H9 (cell line): ENCODE measurements around the gene PCDH9. TPM values are rescaled to one million over a fixed set of nuclear protein-coding genes. Genes with fewer than 3 reads are reported as not detected.

ENCODE experiments used
- DNase-seq: peaks from one replicate; pipeline ENCODE4 v3.0.0-alpha.2; 2017
- H2AFZ ChIP-seq: one replicate; pipeline ENCODE4 v1.6.1; 2013; ENCODE audit warnings: mild to moderate bottlenecking, low read length, control low read depth, moderate library complexity
- H2AK5ac ChIP-seq: 2 replicates; pipeline ENCODE4 v1.6.1; 2013; ENCODE audit warnings: low read length, control low read depth, mixed read lengths; ENCODE audit not compliant: insufficient read length
- H2BK120ac ChIP-seq: one replicate; pipeline ENCODE4 v1.6.1; 2013; ENCODE audit warnings: low read depth, mild to moderate bottlenecking, low read length, control low read depth, inconsistent platforms; ENCODE audit not compliant: poor library complexity, severe bottlenecking
- H2BK12ac ChIP-seq: 2 replicates; pipeline ENCODE4 v1.6.1; 2013; ENCODE audit warnings: low read length, control low read depth, mixed read lengths, low read depth; ENCODE audit not compliant: insufficient read length
- H2BK15ac ChIP-seq: 2 replicates; pipeline ENCODE4 v1.6.1; 2013; ENCODE audit warnings: low read depth, low read length, control low read depth
- H2BK20ac ChIP-seq: one replicate; pipeline ENCODE4 v1.6.1; 2013; ENCODE audit warnings: low read depth, mild to moderate bottlenecking, low read length, control low read depth, inconsistent platforms; ENCODE audit not compliant: poor library complexity, severe bottlenecking
- H2BK5ac ChIP-seq: 2 replicates; pipeline ENCODE4 v1.6.1; 2013; ENCODE audit warnings: low read length, control low read depth, mixed read lengths; ENCODE audit not compliant: insufficient read length
- H3K14ac ChIP-seq: 2 replicates; pipeline ENCODE4 v1.6.1; 2013; ENCODE audit warnings: low read length, control low read depth; ENCODE audit not compliant: insufficient read depth
- H3K18ac ChIP-seq: 2 replicates; pipeline ENCODE4 v1.6.1; 2013; ENCODE audit warnings: low read depth, mild to moderate bottlenecking, mixed read lengths, low read length, control low read depth; ENCODE audit not compliant: insufficient read length
- H3K23ac ChIP-seq: 2 replicates; pipeline ENCODE4 v1.6.1; 2013; ENCODE audit warnings: low read length, control low read depth, mixed read lengths, low read depth; ENCODE audit not compliant: insufficient read length
- H3K23me2 ChIP-seq: 2 replicates; pipeline ENCODE4 v1.6.1; 2013; ENCODE audit warnings: low read depth, mild to moderate bottlenecking, mixed read lengths, low read length, control low read depth; ENCODE audit not compliant: insufficient read length, poor library complexity, severe bottlenecking
- H3K27ac ChIP-seq: 2 replicates; pipeline ENCODE4 v1.5.1; 2013; ENCODE audit warnings: low read length, control low read depth, mixed read lengths, low read depth; ENCODE audit not compliant: insufficient read length
- H3K27me3 ChIP-seq: 2 replicates; pipeline ENCODE4 v1.6.1; 2013; ENCODE audit warnings: low read length, control low read depth, inconsistent platforms; ENCODE audit not compliant: insufficient read depth
- H3K4ac ChIP-seq: 2 replicates; pipeline ENCODE4 v1.6.1; 2013; ENCODE audit warnings: low read depth, mild to moderate bottlenecking, control low read depth, inconsistent platforms, low read length, moderate library complexity
- H3K4me1 ChIP-seq: 2 replicates; pipeline ENCODE4 v1.6.1; 2013; ENCODE audit warnings: low read length, control low read depth, inconsistent platforms; ENCODE audit not compliant: insufficient read depth
- H3K4me2 ChIP-seq: 2 replicates; pipeline ENCODE4 v1.6.1; 2013; ENCODE audit warnings: low read length, control low read depth, mixed read lengths; ENCODE audit not compliant: insufficient read length, insufficient read depth
- H3K56ac ChIP-seq: 2 replicates; pipeline ENCODE4 v1.6.1; 2013; ENCODE audit warnings: low read depth, mild to moderate bottlenecking, mixed read lengths, low read length, control low read depth; ENCODE audit not compliant: insufficient read length
- H3K79me1 ChIP-seq: 2 replicates; pipeline ENCODE4 v1.6.1; 2013; ENCODE audit warnings: low read depth, mild to moderate bottlenecking, moderate library complexity, low read length, control low read depth, inconsistent platforms; ENCODE audit not compliant: insufficient read depth, poor library complexity, severe bottlenecking
- H3K79me2 ChIP-seq: 2 replicates; pipeline ENCODE4 v1.6.1; 2013; ENCODE audit warnings: low read length, control low read depth, inconsistent platforms; ENCODE audit not compliant: insufficient read depth
- H3K9ac ChIP-seq: 2 replicates; pipeline ENCODE4 v1.6.1; 2013; ENCODE audit warnings: low read length, control low read depth, mixed read lengths; ENCODE audit not compliant: insufficient read length; ENCODE audit errors: extremely low read depth
- H3K9me3 ChIP-seq: one replicate; pipeline ENCODE4 v1.6.1; 2013; ENCODE audit warnings: low read depth, low read length, inconsistent platforms; ENCODE audit not compliant: control insufficient read depth
- H3T11ph ChIP-seq: one replicate; pipeline ENCODE4 v1.6.1; 2013; ENCODE audit warnings: mild to moderate bottlenecking, low read length, control low read depth, inconsistent platforms
- H4K20me1 ChIP-seq: one replicate; pipeline ENCODE4 v1.6.1; 2013; ENCODE audit not compliant: control insufficient read depth, insufficient read length, insufficient read depth
- H4K5ac ChIP-seq: 2 replicates; pipeline ENCODE4 v1.6.1; 2013; ENCODE audit warnings: low read depth, mild to moderate bottlenecking, mixed read lengths, low read length, control low read depth; ENCODE audit not compliant: insufficient read length
- H4K8ac ChIP-seq: replicated peaks from 2 replicates; pipeline ENCODE4 v1.6.1; 2013; ENCODE audit warnings: low read length, control low read depth, mixed read lengths, low read depth; ENCODE audit not compliant: insufficient read length
- H4K91ac ChIP-seq: 2 replicates; pipeline ENCODE4 v1.6.1; 2013; ENCODE audit warnings: low read depth, mild to moderate bottlenecking, moderate library complexity, mixed read lengths, low read length, control low read depth; ENCODE audit not compliant: insufficient read length
- H3K27ac Mint-ChIP-seq, 3 experiments: 2 replicates in 2 of 3; 3 replicates in 1 of 3; pipeline ENCODE4 v1.8.0; 2020 to 2021; ENCODE audit warnings: mixed read lengths in 3 of 3, mild to moderate bottlenecking in 1 of 3, moderate library complexity in 1 of 3
- H3K27me3 Mint-ChIP-seq: 2 replicates; pipeline ENCODE4 v1.8.0; 2021; ENCODE audit warnings: low read depth, mild to moderate bottlenecking, moderate library complexity, mixed read lengths
- H3K36me3 Mint-ChIP-seq, 3 experiments: 2 replicates in 2 of 3; 3 replicates in 1 of 3; pipeline ENCODE4 v1.8.0; 2020 to 2021; ENCODE audit warnings: low read depth in 3 of 3, mixed read lengths in 3 of 3; ENCODE audit not compliant: insufficient read depth in 1 of 3
- H3K4me1 Mint-ChIP-seq, 2 experiments: 2 replicates each; pipeline ENCODE4 v1.8.0; 2020; ENCODE audit warnings: mixed read lengths in 2 of 2
- H3K4me3 Mint-ChIP-seq, 2 experiments: 2 replicates in 1 of 2; 3 replicates in 1 of 2; pipeline ENCODE4 v1.8.0; 2020 to 2021; ENCODE audit warnings: mild to moderate bottlenecking in 2 of 2, mixed read lengths in 2 of 2, moderate library complexity in 1 of 2
- H3K9me3 Mint-ChIP-seq, 2 experiments: 2 replicates in 1 of 2; 3 replicates in 1 of 2; pipeline ENCODE4 v1.8.0; 2020; ENCODE audit warnings: mild to moderate bottlenecking in 2 of 2, mixed read lengths in 2 of 2, moderate library complexity in 1 of 2
- WGBS: extraction: QIAGEN DNeasy Blood & Tissue Kit; methylation state at CpG from one replicate; pipeline ENCODE4 v1.1.7; 2013; ENCODE audit warnings: missing lambda C conversion rate, low lambda C conversion rate, mixed read lengths; ENCODE audit not compliant: insufficient read length; ENCODE audit errors: extremely low coverage; 5-methylcytosine and 5-hydroxymethylcytosine counted together
- total RNA-seq: library from RNA; stranded (reverse); gene quantifications from 2 replicates; pipeline ENCODE4 v1.2.1, GENCODE V29; 2021
- TF ChIP-seq, protein P1 (sequence below): fragments of 200-600 bp; sonication (generic); conservative IDR thresholded peaks from 3 replicates; pipeline ENCODE4 v1.8.0; 2021; ENCODE audit warnings: antibody characterized with exemption, mild to moderate bottlenecking

Gene PCDH9
- total RNA-seq, 1 experiment from 2014 or later = 0.11 TPM

DNA sequence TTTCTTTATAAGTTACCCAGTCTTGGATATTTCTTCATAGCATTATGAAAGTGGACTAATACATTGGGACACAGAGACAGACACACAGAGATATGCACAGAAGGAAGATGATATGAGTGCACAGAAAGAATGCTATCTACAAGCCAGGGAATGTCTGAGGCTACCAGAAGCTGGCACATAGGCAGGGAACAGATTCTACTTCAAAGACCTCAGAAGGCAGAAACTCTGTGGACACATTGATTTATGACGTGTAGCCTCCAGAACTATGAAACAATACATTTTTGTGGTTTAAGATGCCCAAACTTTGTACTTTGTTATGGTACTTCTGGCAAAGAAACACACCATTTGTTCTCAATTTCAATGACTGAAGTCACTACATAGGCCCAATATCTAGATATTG lies 556.7 kb downstream of the PCDH9 start:
- no peaks in the 10 kb centered on the region for H3K4me1 ChIP-seq
- no peak overlapping the region for H2BK15ac ChIP-seq
- no peak overlapping the region for H3T11ph ChIP-seq
- no peak overlapping the region for H3K18ac ChIP-seq
- no peak overlapping the region for H4K91ac ChIP-seq
- no peak overlapping the region for H2AK5ac ChIP-seq
- Mint-ChIP-seq H3K4me1 (no peaks in the 10 kb centered on the region), H3K4me3 (no peak overlapping the region), H3K27ac (no peak overlapping the region), H3K36me3 (no peaks in the 10 kb centered on the region), H3K27me3 (no peaks in the 10 kb centered on the region), H3K9me3 (no peaks in the 10 kb centered on the region; a peak in 3 of 5 replicates)
- no peaks in the 10 kb centered on the region for H4K20me1 ChIP-seq
- H3K9ac ChIP-seq = no peak overlapping the region
- no peaks in the 10 kb centered on the region for H3K79me2 ChIP-seq
- no peak overlapping the region for H2BK120ac ChIP-seq
- H2BK20ac ChIP-seq = no peak overlapping the region
- H3K14ac ChIP-seq = no peak overlapping the region
- H3K79me1 ChIP-seq = no peaks in the 10 kb centered on the region
- no peak overlapping the region for H2BK12ac ChIP-seq
- H2BK5ac ChIP-seq = no peak overlapping the region
- DNase-seq = no peak
- H2AFZ ChIP-seq = no peak overlapping the region
- no peaks in the 10 kb centered on the region for H3K9me3 ChIP-seq
- H3K27ac ChIP-seq = no peak overlapping the region
- H3K23ac ChIP-seq = no peak overlapping the region
- TF ChIP-seq, protein P1, sequence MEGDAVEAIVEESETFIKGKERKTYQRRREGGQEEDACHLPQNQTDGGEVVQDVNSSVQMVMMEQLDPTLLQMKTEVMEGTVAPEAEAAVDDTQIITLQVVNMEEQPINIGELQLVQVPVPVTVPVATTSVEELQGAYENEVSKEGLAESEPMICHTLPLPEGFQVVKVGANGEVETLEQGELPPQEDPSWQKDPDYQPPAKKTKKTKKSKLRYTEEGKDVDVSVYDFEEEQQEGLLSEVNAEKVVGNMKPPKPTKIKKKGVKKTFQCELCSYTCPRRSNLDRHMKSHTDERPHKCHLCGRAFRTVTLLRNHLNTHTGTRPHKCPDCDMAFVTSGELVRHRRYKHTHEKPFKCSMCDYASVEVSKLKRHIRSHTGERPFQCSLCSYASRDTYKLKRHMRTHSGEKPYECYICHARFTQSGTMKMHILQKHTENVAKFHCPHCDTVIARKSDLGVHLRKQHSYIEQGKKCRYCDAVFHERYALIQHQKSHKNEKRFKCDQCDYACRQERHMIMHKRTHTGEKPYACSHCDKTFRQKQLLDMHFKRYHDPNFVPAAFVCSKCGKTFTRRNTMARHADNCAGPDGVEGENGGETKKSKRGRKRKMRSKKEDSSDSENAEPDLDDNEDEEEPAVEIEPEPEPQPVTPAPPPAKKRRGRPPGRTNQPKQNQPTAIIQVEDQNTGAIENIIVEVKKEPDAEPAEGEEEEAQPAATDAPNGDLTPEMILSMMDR = no peak
- WGBS = no CpG with 5 or more reads among the region's 1 CpG
- no peak overlapping the region for H3K4ac ChIP-seq
- H3K27me3 ChIP-seq = no peaks in the 10 kb centered on the region
- no peak overlapping the region for H4K5ac ChIP-seq
- no peak overlapping the region for H3K56ac ChIP-seq
- H3K4me2 ChIP-seq = no peak overlapping the region
- H3K23me2 ChIP-seq = no peaks in the 10 kb centered on the region
- no peak overlapping the region for H4K8ac ChIP-seq
